HG02840 (cell line): Measurements from ENCODE around the gene PLEKHM1.

Experiments
- ATAC-seq: cut with Tn5 transposase; IDR thresholded peaks from one replicate; pipeline ENCODE4 v1.9.1; 2021; ENCODE audit warnings: mild to moderate bottlenecking, moderate library complexity, moderate number of reproducible peaks; ENCODE audit not compliant: unreplicated experiment, low FRiP score

PLEKHM1 gene

DNA sequence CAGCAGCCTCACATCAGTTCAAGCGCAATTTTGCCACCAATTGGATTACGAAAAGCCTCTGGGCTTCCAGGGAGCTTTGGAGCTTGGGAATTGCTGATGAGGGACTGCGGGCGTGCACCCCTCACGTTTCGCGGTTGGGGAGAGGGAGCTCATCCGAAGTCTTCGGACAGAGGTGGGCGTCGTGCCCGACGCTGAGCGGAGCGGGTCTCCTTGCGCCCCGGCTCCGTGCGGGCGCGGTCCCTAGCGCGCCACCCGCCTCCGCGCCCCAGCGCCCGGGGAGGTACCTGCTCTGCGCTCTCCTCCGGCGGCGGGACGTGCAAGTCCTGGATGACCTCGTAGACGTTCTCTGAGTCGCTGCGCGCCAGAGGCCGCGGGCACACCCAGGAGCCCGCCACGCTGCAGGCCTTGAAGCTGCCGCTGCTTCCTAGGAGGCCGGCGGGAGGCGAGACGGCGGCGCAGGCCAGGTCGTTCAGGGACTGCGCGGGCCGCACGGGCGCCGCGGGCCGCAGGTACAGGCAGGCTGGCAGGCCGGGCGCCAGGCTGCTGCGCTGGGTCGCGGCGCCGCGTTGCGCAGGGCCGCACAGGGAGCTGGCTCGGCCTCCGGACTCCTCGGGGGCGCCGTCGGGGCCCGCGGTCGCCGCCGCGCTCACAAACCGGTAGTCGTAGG, 61.0 kb downstream of the PLEKHM1 start:
- ATAC-seq = no peak

GRCh38 chr17:45428931-45429338, 61.6 kb downstream of the PLEKHM1 start:
- no peak for ATAC-seq

GRCh38 chr17:45428050-45428617, 62.4 kb downstream of the PLEKHM1 start:
- ATAC-seq = no peak

DNA sequence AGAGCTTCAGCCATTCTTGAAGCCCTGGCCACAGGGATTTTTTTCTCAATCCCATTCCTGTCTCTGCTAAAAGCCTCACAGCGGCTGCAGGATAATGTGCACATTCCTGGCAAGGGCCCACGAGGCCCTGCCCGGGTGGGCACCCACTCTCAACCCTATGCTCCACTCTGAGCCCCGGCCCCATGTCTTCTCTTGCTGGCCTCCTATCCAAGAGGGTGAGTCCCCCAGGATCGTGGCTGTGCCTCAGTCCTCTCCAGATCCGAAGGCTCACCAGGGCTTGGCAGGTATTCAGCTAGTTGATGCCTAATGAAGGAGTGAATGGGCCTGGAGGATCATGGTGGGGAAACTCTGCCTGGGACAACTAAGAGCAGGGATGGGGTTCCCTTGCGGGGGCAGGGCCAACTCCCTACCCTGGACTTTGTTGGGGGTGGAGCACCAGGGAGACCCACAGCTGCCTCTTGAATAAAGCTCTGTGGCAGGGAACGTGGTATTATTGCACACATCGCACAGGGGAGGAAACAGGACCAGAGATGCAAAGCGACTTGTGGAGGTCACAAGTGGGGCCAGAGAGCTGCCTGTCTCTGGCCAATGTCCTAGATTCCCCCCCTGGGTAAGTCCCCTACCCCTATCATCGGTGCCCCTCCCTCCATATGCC, 63.2 kb downstream of the PLEKHM1 start:
- ATAC-seq = no peak

DNA sequence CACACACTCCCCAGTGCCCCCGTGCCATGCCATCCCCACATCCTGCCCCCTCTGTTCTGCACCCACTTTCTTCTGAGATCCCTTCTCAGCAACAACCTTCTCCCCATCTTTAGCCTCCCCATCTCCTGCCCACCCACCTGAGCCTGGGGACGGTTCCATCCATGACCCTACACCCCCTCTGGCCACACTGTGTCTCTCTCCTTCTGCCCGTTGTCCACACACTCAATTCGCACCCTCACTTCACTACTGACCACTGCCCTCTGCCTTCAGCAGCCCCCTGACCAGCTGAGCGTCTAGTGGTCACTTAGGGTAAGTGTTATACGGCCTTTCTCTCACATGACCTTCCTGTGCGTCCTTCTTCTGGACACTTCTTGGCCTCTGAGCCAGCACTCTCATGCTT, 64.0 kb downstream of the PLEKHM1 start:
- no peak for ATAC-seq

DNA sequence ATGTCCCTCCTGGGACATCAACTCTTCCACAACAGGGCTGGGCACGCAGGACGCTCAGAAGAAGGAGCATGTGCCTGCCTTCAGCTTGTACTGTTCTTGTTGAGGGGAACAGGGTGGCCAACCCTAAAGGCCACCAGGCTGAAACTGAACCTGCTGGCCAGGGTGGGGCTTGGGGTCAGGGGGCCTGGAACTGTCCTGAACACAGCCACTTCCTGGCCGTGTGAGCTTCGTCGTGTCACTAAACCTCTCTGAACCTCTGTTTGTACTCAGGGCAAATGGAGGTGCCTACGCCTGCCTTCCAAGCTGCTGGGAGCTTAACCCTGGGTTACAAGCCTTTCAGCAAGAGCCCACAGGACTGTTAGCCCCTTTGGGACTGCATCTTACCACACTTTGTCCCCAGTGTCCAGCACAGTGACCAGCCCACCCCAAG, 64.5 kb downstream of the PLEKHM1 start:
- ATAC-seq = no peak

GRCh38 chr17:45425125-45425983, 65.2 kb downstream of the PLEKHM1 start:
- no peak for ATAC-seq

- no peak for ATAC-seq
Observed at GRCh38 chr17:45424769-45425124, 65.8 kb downstream of the PLEKHM1 start.

DNA sequence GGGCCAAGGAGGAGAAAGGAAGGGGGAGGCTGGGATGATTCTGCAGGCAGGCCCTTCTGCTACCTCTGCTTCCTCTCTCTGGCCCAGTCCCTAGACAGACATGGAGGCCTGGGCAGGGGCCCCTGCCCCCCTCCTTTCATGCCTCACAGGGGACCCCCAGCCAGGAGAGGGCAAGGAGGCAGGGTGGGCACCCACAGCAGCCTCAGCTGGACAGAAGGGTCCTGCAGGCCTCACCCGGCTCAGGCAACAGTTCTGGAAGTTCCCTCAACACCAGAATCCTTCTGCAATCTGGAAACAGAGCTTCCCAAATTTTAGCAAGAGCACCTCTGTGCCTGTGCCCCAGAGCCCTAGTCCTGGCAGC, 66.6 kb downstream of the PLEKHM1 start:
- ATAC-seq = no peak

DNA sequence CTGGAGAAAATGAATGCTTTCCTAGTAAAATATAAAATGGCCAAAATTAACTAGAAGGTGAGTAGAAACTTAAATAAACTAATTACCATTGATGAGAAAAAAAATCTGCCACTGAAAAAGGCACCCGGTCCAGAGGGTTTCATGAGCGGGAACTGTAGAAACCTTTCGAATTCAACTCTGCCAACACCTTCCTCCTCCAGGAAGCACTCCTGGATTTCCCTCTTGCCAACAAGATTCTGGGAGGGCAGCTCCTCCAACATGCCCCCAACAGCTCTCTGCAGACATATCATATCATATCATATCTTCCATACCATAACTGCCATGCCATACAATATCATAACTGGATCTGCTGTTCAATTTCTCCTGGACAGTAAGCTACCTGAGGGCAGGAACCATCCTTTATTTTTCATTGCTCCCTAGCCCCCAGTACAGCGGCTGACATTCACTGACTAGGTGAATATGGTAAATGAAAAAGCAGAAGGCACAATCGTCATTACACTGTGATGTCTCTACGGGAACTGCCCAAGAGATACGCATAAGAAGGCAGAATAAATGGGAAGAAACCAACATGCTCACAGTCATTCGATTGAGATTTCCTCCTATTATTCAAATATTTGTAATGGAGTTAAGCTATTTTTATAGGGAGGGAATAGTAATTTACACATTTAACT, 67.1 kb downstream of the PLEKHM1 start:
- no peak for ATAC-seq

DNA sequence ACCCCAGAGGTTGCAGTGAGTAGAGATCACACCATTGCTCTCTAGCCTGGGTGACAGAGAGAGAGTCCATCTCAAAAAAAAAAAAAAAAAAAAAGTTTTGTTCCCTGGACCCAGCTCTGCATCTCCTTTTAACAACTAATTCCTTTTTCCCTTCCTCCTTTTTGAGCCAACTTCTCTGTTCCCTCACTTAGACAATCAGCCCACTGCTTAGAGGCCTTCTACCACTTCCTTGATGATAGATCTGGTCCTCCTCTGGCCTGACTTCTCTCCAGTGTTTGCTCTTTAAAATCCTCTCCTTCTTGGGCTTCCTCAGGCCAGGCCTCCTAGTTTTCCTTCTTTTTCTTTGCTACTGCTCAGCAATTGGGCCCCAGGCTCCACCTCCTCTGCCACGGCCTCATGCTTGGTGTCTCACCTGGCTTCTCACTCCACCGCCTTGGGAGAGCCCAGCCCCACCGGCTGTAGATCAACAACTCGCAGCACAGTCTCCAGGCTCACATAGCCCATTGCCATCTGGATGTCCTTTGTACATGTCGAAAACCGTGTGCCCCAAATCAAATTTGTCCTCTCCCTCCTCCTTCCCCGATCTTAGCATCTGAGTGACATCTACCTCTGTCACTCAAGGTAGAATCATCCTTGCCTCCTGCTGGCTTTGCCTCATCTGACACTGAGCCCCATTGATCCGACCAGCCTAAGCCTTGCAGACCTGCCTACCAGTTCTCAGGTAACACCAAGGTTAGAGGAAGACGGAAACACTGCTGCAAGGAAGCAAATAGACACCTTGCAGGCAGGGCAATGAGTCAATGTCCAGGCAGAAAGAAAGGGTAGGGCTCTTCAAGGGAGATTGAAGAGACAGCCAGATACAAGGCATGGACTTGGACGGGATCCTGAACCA, 75.3 kb downstream of the PLEKHM1 start:
- ATAC-seq = no peak

DNA sequence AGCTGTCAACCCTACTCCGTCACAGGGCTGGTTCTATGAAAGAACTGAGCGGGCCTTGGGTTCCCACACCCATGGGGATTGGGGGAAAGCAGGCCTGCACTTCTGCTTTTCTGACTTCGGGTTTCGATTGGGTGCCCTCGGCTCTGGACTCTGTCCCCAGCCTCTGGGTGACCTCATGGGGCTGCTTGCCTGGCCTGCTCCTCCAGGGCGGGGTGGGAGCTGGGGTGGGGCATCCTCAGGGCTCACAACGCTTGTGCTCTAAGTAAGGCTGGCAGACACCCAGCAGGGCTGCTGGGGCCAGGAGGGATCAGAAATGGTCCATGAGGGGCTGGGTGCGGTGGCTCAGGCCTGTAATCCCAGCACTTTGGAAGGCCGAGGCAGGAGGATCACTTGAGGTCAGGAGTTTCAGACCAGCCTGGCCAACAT, 77.0 kb downstream of the PLEKHM1 start:
- ATAC-seq = no peak

DNA sequence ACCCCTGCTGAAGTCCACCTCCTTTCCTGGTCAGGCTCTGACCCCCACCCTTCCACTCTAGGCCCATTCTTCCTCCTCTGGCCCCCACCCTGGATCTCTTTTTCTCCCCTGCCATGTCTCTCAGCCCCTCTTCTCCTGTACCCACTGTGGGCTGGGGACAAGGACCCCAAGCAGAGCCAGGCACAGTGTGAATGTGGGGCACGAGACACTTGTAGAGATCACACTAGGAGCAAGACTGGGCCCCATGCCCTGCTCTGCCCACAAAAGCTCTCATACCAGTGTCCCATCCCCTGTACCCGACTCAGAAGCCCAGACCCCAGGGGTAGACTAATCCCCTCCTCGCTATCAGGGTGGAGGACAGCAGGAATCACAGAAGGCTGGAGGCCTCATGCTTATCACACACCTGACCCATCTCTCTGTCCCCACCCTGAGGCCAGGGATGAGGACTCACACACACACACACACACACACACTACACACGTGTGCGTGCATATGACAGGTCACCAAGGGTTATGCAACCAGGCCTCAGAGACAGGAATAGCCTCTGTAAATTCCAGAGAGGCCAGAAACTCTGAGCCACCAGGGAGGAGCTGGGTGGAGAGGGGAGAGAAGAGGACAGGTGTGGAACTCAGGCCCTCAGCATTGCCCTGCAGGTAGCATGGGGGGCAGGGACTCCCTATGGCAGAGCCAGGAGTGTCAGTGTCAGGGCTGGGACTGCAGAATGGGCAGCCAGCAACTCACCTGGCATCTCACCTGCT, 79.0 kb downstream of the PLEKHM1 start:
- no peak for ATAC-seq

GRCh38 chr17:45410144-45411091, 80.1 kb downstream of the PLEKHM1 start:
- no peak for ATAC-seq

GRCh38 chr17:45409659-45410076, 80.9 kb downstream of the PLEKHM1 start:
- ATAC-seq = no peak

GRCh38 chr17:45408611-45409421, 81.7 kb downstream of the PLEKHM1 start:
- ATAC-seq = no peak

- ATAC-seq = no peak
Observed at GRCh38 chr17:45406107-45406506, 84.4 kb downstream of the PLEKHM1 start.
